PC-3 (cell line): ENCODE data around the gene RPRD1A.

Experiments
- EZH2phosphoT487 ChIP-seq: fragments of 300-600 bp; sonication (generic); IDR thresholded peaks from 2 replicates; pipeline ENCODE4 v1.6.1; 2018; ENCODE audit warnings: mild to moderate bottlenecking, antibody characterized with exemption, low read length, borderline replicate concordance
- TF ChIP-seq, protein P1 (sequence below): fragments of 300-600 bp; sonication (generic); conservative IDR thresholded peaks from 2 replicates; pipeline ENCODE4 v1.5.1; 2017; ENCODE audit warnings: antibody characterized with exemption, low read depth, mild to moderate bottlenecking, low read length

DNA sequence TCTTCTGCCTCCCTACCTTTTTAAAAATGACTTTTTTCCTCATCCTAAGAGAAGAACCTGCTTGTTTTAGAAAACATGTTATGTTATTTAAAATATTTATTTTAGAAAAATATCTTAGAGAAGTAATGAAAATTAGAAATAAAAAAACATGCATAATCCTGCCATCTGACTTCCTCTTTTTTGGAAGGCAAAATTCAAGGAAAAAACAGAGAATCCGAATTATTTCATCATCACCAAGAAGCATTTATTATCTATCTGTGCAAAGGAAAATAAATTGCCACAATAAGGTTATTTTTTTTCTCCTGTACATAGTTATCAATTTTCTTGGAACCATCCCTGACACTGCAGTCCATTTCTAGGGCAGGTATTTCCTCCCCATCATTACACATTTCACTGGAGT, 47.4 kb upstream of the RPRD1A start:
- TF ChIP-seq EZH2phosphoT487 = no peak
- TF ChIP-seq, protein P1, sequence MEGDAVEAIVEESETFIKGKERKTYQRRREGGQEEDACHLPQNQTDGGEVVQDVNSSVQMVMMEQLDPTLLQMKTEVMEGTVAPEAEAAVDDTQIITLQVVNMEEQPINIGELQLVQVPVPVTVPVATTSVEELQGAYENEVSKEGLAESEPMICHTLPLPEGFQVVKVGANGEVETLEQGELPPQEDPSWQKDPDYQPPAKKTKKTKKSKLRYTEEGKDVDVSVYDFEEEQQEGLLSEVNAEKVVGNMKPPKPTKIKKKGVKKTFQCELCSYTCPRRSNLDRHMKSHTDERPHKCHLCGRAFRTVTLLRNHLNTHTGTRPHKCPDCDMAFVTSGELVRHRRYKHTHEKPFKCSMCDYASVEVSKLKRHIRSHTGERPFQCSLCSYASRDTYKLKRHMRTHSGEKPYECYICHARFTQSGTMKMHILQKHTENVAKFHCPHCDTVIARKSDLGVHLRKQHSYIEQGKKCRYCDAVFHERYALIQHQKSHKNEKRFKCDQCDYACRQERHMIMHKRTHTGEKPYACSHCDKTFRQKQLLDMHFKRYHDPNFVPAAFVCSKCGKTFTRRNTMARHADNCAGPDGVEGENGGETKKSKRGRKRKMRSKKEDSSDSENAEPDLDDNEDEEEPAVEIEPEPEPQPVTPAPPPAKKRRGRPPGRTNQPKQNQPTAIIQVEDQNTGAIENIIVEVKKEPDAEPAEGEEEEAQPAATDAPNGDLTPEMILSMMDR = no peak
